ENCODE results near the gene ISG20.

GRCh38 chr15:88606070-88606794 lies 32.6 kb upstream of the ISG20 start:
- no peak for TF ChIP-seq CTCF (conservative IDR thresholded peaks at IDR 0.05; ENCODE audit: low read length)
- TF ChIP-seq EZH2phosphoT487 (IDR thresholded peaks at IDR 0.05; ENCODE audit: borderline replicate concordance, low read depth, low read length): no peak
